Measurements from ENCODE around the gene PRDX2.

The PRDX2 gene

GRCh38 chr19:12806242-12807081 is 4.9 kb upstream of the PRDX2 start, which contains the start of gene RNASEH2A:
Gene RNASEH2A, plus strand, starts transcription at chr19:12806584. Its CDS starts 90 bp downstream, at chr19:12806674.
- Mint-ChIP-seq H3K27ac (peak within 1 kb of the TSS; percentile 88 to 98 (median 89)), H3K9me3 (no peaks in the 10 kb centered on the region), H3K4me1 (peaks cover 17% of the 10 kb centered on the region), H3K27me3 (ENCODE audit: low read depth) (no peaks in the 10 kb centered on the region), H3K4me3 (peak within 1 kb of the TSS; percentile 91 to 95 (median 94)), H3K36me3 (ENCODE audit: low read depth) (peaks cover 4% of the 10 kb centered on the region)
- TF ChIP-seq, protein P1, sequence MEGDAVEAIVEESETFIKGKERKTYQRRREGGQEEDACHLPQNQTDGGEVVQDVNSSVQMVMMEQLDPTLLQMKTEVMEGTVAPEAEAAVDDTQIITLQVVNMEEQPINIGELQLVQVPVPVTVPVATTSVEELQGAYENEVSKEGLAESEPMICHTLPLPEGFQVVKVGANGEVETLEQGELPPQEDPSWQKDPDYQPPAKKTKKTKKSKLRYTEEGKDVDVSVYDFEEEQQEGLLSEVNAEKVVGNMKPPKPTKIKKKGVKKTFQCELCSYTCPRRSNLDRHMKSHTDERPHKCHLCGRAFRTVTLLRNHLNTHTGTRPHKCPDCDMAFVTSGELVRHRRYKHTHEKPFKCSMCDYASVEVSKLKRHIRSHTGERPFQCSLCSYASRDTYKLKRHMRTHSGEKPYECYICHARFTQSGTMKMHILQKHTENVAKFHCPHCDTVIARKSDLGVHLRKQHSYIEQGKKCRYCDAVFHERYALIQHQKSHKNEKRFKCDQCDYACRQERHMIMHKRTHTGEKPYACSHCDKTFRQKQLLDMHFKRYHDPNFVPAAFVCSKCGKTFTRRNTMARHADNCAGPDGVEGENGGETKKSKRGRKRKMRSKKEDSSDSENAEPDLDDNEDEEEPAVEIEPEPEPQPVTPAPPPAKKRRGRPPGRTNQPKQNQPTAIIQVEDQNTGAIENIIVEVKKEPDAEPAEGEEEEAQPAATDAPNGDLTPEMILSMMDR (IDR thresholded peaks at IDR 0.05; ENCODE audit: unreplicated experiment in 3 of 3): peak in 1 of 3 experiments; percentile 8

DNA sequence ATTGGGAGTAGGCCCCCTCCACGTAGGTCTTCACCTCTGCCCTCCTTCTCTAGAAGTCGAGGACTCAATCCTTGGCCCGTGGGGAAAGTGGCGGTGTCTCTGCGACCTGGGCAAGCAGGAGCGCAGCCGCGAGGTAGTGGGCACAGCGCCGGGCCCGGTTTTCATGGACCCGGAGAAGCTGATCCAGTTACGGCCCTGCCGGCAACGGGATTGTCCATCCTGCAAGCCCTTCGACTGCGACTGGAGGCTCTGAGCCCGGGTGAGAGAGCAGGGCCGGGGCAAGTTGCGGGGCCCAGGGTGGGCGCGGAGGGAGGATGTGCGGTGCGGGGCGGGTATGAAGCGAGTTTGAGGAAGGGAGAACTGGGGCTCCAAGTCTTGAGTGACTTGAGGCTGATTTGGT is 2.5 kb upstream of the PRDX2 start:
- H3K27ac Mint-ChIP-seq: no peak overlapping the region
- peak overlapping the region in 2 of 3 experiments; percentile 29 to 53 for H3K4me3 Mint-ChIP-seq
- H3K27me3 Mint-ChIP-seq (ENCODE audit: low read depth): no peaks in the 10 kb centered on the region
- H3K36me3 Mint-ChIP-seq (ENCODE audit: low read depth): peaks cover 5% of the 10 kb centered on the region
- H3K9me3 Mint-ChIP-seq: no peaks in the 10 kb centered on the region
- TF ChIP-seq, protein P1 (IDR thresholded peaks at IDR 0.05; ENCODE audit: unreplicated experiment in 3 of 3): no peak
- peaks cover 24% of the 10 kb centered on the region for H3K4me1 Mint-ChIP-seq

GRCh38 chr19:12802267-12803106 is 887 bp upstream of the PRDX2 start:
- peaks cover 24% of the 10 kb centered on the region for H3K4me1 Mint-ChIP-seq
- H3K27me3 Mint-ChIP-seq (ENCODE audit: low read depth): no peaks in the 10 kb centered on the region
- H3K4me3 Mint-ChIP-seq: peak overlapping the region; percentile 78 to 92 (median 89)
- peaks cover 5% of the 10 kb centered on the region for H3K36me3 Mint-ChIP-seq (ENCODE audit: low read depth)
- H3K9me3 Mint-ChIP-seq: no peaks in the 10 kb centered on the region
- TF ChIP-seq, protein P1 (IDR thresholded peaks at IDR 0.05; ENCODE audit: unreplicated experiment in 3 of 3): no peak
- peak overlapping the region in 2 of 3 experiments; percentile 53 to 63 for H3K27ac Mint-ChIP-seq

- Mint-ChIP-seq H3K4me1 (peaks cover 21% of the 10 kb centered on the region), H3K27ac (peak overlapping the region; percentile 35 to 72 (median 68)), H3K4me3 (peak overlapping the region; percentile 78 to 92 (median 89)), H3K27me3 (ENCODE audit: low read depth) (no peaks in the 10 kb centered on the region), H3K36me3 (ENCODE audit: low read depth) (peaks cover 13% of the 10 kb centered on the region), H3K9me3 (no peaks in the 10 kb centered on the region)
- TF ChIP-seq, protein P1 (IDR thresholded peaks at IDR 0.05; ENCODE audit: unreplicated experiment in 3 of 3): no peak
Observed at GRCh38 chr19:12800923-12801465, 606 bp downstream of the PRDX2 start.

DNA sequence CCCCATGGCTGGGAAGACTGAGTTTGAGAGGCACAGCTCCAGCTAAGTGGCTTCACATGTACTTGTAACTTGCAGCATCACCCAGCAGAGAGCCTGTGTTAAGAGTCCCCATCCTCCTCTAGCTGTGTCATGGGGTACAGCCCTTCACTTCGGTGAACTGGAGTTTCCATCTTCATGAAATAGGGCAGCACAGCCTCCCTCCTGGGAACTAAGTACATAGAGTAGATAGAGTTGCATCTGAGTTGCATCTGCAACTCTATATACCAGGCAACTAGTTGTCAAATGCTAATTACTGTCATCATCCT is 1.2 kb downstream of the PRDX2 start:
- H3K27ac Mint-ChIP-seq: peak overlapping the region; percentile 35 to 72 (median 68)
- TF ChIP-seq, protein P1 (IDR thresholded peaks at IDR 0.05; ENCODE audit: unreplicated experiment in 3 of 3): no peak

More for the DNA sequence above, 1.2 kb downstream of the PRDX2 start:
- H3K9me3 Mint-ChIP-seq: no peaks in the 10 kb centered on the region
- H3K4me1 Mint-ChIP-seq: peaks cover 24% of the 10 kb centered on the region
- H3K4me3 Mint-ChIP-seq: peak overlapping the region; percentile 78 to 92 (median 89)
- H3K36me3 Mint-ChIP-seq (ENCODE audit: low read depth): peaks cover 13% of the 10 kb centered on the region
- H3K27me3 Mint-ChIP-seq (ENCODE audit: low read depth): no peaks in the 10 kb centered on the region
